HG02610 (cell line): ENCODE measurements around the gene GGACT.
A peak's percentile ranks its signal among the peaks of the same experiment; 100 is the strongest.
"Not testable (repeated sequence)": the region's sequence is repeated elsewhere in the genome, so short reads cannot be mapped to it uniquely, and the experiment has no call there.

Experiments
- ATAC-seq: cut with Tn5 transposase; IDR thresholded peaks from one replicate; pipeline ENCODE4 v1.9.1; 2021; ENCODE audit warnings: mild to moderate bottlenecking, moderate library complexity; ENCODE audit not compliant: unreplicated experiment

The GGACT gene

GRCh38 chr13:100588331-100589177, at the start of gene GGACT:
GGACT (minus strand) TSS chr13:100588789; CDS start chr13:100532591, 56,198 bp downstream.
- peak; percentile 99 for ATAC-seq

GRCh38 chr13:100637796-100638195, 49.2 kb upstream of the GGACT start:
- no peak for ATAC-seq

GRCh38 chr13:100637380-100637779, 48.8 kb upstream of the GGACT start:
- no peak for ATAC-seq

- ATAC-seq: no peak
Observed at GRCh38 chr13:100636441-100636840, 47.9 kb upstream of the GGACT start.

GRCh38 chr13:100636004-100636403, 47.4 kb upstream of the GGACT start:
- ATAC-seq: no peak

GRCh38 chr13:100634696-100635095, 46.1 kb upstream of the GGACT start:
- no peak for ATAC-seq

GRCh38 chr13:100633461-100633860, 44.9 kb upstream of the GGACT start:
- ATAC-seq: no peak

GRCh38 chr13:100630555-100630954, 42.0 kb upstream of the GGACT start:
- no peak for ATAC-seq

- no peak for ATAC-seq
Observed at GRCh38 chr13:100627120-100627519, 38.5 kb upstream of the GGACT start.

GRCh38 chr13:100625447-100625846, 36.9 kb upstream of the GGACT start:
- no peak for ATAC-seq

GRCh38 chr13:100620792-100621191, 32.2 kb upstream of the GGACT start:
- ATAC-seq: no peak

- ATAC-seq: no peak
Observed at GRCh38 chr13:100619940-100620339, 31.4 kb upstream of the GGACT start.

GRCh38 chr13:100618897-100619296, 30.3 kb upstream of the GGACT start:
- not testable (repeated sequence) for ATAC-seq

GRCh38 chr13:100613031-100613430, 24.4 kb upstream of the GGACT start:
- no peak for ATAC-seq

- ATAC-seq: peak; percentile 32
Observed at GRCh38 chr13:100611678-100612492, 23.3 kb upstream of the GGACT start.

GRCh38 chr13:100610391-100611347, 22.1 kb upstream of the GGACT start:
- peak; percentile 18 for ATAC-seq

- peak; percentile 94 for ATAC-seq
Observed at GRCh38 chr13:100608906-100609305, 20.3 kb upstream of the GGACT start.

GRCh38 chr13:100608489-100608888, 19.9 kb upstream of the GGACT start:
- ATAC-seq: no peak

- no peak for ATAC-seq
Observed at GRCh38 chr13:100604918-100605710, 16.5 kb upstream of the GGACT start.
